ENCODE results near the gene PROM1.

Gene PROM1

DNA sequence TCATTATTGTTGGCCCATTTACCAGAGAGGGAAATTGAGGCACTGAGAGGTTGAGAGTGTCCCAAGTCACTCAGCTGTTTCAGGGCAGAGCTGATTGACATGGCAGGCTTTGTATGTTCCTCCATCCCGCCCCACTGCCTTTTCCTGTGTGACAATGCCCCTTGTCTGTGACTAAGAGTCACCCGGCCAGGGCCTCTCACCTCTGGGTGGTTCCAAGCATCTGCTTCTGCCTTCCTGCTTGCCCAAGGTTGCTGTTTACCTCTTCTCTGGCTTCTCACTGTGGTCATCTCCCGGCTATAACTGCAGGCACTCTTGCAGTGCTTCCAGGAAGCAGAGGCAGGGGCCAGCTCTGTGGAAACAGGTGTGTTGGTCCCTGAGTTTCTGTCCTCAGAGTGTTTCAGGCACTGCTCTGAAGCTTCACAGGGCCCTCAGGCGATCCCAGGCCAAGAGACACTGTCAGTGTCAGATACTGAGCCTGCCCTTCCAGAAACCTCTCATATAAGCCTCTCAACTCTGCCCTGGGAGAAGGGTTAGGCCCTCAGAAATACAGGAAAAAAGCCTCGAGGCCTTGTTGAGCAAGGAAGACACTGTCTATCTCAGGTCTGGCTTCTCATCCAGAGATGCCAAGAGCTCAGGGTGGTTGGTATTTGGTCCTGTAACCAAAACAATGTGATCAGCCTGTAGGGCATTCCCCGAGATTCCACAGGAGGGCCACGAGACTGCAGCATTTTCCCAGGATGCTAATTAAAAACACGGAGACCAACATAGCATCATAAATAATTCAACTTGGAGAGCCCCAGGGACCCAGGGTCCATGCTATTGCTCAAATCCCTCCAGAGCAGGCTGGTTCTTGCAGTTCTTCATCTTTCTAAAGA lies 42.0 kb upstream of the PROM1 start:
- POLR2A ChIA-PET: no interaction called here
- CTCF ChIA-PET: interaction anchor here (1.2 kb wide), 1 partner anchor 7 kb away, joined by 3 read pairs; no protein-coding TSS in a partner anchor
- TF ChIP-seq LEF1 (IDR thresholded peaks at IDR 0.05; ENCODE audit: borderline replicate concordance): no peak
- no peak for TF ChIP-seq ELF4 (IDR thresholded peaks at IDR 0.05)
- TF ChIP-seq SUZ12 (IDR thresholded peaks at IDR 0.05): no peak
- TF ChIP-seq FOXM1 (IDR thresholded peaks at IDR 0.05; ENCODE audit: borderline replicate concordance): no peak
- TF ChIP-seq SP1 (IDR thresholded peaks at IDR 0.05): no peak
- no peak for TF ChIP-seq FOXK2 (IDR thresholded peaks at IDR 0.05)
- TF ChIP-seq ARNT (IDR thresholded peaks at IDR 0.05): no peak
- no peak for TF ChIP-seq FOXA1 (IDR thresholded peaks at IDR 0.05)
- TF ChIP-seq, protein P1, sequence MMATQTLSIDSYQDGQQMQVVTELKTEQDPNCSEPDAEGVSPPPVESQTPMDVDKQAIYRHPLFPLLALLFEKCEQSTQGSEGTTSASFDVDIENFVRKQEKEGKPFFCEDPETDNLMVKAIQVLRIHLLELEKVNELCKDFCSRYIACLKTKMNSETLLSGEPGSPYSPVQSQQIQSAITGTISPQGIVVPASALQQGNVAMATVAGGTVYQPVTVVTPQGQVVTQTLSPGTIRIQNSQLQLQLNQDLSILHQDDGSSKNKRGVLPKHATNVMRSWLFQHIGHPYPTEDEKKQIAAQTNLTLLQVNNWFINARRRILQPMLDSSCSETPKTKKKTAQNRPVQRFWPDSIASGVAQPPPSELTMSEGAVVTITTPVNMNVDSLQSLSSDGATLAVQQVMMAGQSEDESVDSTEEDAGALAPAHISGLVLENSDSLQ (IDR thresholded peaks at IDR 0.05): no peak
- no peak for DNase-seq (ENCODE audit: extremely low spot score)

DNA sequence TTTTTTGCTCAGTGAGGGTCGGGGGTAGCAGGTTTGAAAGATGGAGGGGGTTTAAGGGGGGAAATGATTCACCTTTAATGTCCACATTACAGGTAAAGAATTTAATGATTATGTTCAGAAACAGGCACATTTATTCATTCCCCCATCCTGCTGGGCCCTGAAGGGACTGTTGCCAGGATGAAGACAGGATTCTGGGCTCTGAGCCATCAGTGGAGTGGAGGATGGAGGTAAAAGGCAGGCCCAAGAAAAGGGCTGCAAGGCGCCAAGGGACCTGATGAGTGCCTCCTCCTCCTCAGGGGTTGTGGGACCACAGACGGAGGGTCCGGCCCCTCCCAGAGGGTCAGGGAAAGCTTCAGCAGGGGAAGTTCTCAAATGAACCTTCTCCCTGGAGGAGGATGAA lies 40.4 kb upstream of the PROM1 start:
- CTCF ChIA-PET: no interaction called here
- no peak for DNase-seq (ENCODE audit: extremely low spot score)
- TF ChIP-seq BHLHE40 (IDR thresholded peaks at IDR 0.05; ENCODE audit: borderline replicate concordance): no peak
- no peak for TF ChIP-seq ZNF384 (IDR thresholded peaks at IDR 0.05)
- TF ChIP-seq SUZ12 (IDR thresholded peaks at IDR 0.05): no peak
- no peak for TF ChIP-seq SP1 (IDR thresholded peaks at IDR 0.05)
- POLR2A ChIA-PET: no interaction called here

DNA sequence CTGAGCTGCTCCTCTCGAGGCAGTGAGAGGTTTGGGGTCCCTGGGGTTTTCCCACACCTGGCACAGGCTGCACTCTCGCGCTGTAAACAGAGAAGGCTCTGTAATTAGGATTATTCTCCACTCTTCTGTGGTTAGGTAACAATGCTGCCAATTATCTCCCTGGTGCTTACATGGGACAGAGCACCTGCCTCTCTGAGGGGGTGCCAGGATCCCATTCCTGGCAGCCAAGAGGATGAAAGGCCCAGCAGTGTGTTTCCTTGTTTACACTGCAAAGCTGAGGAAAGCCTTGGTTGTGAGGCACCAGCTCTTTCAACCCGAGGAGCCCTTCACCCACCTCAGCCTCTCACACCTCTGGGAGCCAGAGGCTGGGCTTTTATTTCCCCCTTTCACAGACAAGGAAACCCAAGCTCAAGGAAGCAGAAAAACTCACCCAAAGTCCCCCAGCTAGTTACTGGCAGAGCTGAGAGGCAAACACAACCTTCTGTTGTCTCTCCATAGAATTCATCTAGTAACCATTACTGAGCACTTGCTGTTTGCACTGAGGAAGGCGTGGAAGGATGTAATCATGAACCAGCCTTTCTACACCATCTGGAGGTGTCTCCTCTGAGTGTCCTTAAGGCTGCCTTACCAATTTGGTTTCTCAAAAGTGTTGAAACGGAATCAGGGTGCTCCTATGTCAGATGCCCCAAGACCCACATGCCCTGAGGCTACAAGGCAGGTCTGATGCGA lies 39.7 kb upstream of the PROM1 start:
- TF ChIP-seq FOXM1 (IDR thresholded peaks at IDR 0.05; ENCODE audit: borderline replicate concordance) (no peak), FOXK2 (IDR thresholded peaks at IDR 0.05) (no peak), ARNT (IDR thresholded peaks at IDR 0.05) (no peak), HDGF (IDR thresholded peaks at IDR 0.05; ENCODE audit: borderline replicate concordance) (no peak), LEF1 (IDR thresholded peaks at IDR 0.05; ENCODE audit: borderline replicate concordance) (no peak), ELF4 (IDR thresholded peaks at IDR 0.05) (no peak), TARDBP (IDR thresholded peaks at IDR 0.05) (no peak), FOXA1 (IDR thresholded peaks at IDR 0.05) (no peak), BHLHE40 (IDR thresholded peaks at IDR 0.05; ENCODE audit: borderline replicate concordance) (no peak), ZNF384 (IDR thresholded peaks at IDR 0.05) (no peak)
- POLR2A ChIA-PET: no interaction called here
- CTCF ChIA-PET: no interaction called here
- DNase-seq (ENCODE audit: extremely low spot score): no peak

DNA sequence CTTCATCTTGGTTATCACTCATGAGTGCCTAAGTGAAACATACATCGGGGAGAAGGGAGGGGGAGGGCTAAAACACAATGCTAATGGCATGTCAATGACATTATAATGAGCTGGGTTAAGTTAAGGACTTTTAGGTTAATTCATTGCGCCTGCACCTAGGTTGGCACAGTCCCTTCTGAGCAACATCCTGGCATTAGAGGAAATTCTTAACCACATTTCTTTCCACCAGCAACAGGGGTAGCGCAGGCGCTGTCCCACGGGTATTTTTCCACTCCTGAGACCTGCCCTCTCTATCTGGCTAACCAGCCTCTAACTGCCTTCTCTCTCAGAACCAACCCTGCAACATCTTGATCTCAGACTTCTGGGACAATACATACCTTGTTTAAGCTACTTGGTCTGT lies 39.0 kb upstream of the PROM1 start:
- ChIA-PET POLR2A (no interaction called here), CTCF (no interaction called here)
- no peak for DNase-seq (ENCODE audit: extremely low spot score)
- no peak for TF ChIP-seq L3MBTL2 (conservative IDR thresholded peaks at IDR 0.05)
- TF ChIP-seq CTBP1 (IDR thresholded peaks at IDR 0.05; ENCODE audit: borderline replicate concordance): no peak
- TF ChIP-seq, protein P1 (IDR thresholded peaks at IDR 0.05): no peak
- no peak for TF ChIP-seq ARNT (IDR thresholded peaks at IDR 0.05)
- no peak for TF ChIP-seq HDGF (IDR thresholded peaks at IDR 0.05; ENCODE audit: borderline replicate concordance)
- no peak for TF ChIP-seq SP1 (IDR thresholded peaks at IDR 0.05)
- no peak for TF ChIP-seq BHLHE40 (IDR thresholded peaks at IDR 0.05; ENCODE audit: borderline replicate concordance)
- TF ChIP-seq FOXA1 (IDR thresholded peaks at IDR 0.05): no peak

DNA sequence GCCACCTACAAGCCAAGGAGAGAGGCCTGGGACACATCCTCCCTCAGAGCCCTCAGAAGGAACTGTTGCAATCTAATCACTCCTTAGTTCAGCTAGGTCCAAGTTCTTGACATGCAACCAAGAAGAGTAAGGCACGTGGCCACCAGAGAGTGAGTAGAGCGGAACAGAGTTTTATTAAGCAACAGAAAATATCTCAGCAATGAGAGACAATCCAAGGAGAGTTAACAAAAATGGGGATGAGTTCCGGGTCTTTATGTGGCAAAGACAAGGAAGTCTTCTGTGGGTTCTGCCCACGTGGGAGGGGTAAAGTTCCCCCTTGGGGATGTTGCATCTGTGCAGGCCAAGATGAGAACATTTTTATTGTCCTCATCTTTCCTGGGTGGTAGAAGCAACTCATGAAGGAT lies 38.5 kb upstream of the PROM1 start:
- no peak for DNase-seq (ENCODE audit: extremely low spot score)
- CTCF ChIA-PET: no interaction called here
- POLR2A ChIA-PET: no interaction called here
- TF ChIP-seq BHLHE40 (IDR thresholded peaks at IDR 0.05; ENCODE audit: borderline replicate concordance) (no peak), ARNT (IDR thresholded peaks at IDR 0.05) (no peak), FOXM1 (IDR thresholded peaks at IDR 0.05; ENCODE audit: borderline replicate concordance) (no peak), LEF1 (IDR thresholded peaks at IDR 0.05; ENCODE audit: borderline replicate concordance) (no peak), SP1 (IDR thresholded peaks at IDR 0.05) (no peak), HDGF (IDR thresholded peaks at IDR 0.05; ENCODE audit: borderline replicate concordance) (no peak), FOXA1 (IDR thresholded peaks at IDR 0.05) (no peak), NFRKB (IDR thresholded peaks at IDR 0.05) (no peak)
- TF ChIP-seq, protein P1 (IDR thresholded peaks at IDR 0.05): no peak

DNA sequence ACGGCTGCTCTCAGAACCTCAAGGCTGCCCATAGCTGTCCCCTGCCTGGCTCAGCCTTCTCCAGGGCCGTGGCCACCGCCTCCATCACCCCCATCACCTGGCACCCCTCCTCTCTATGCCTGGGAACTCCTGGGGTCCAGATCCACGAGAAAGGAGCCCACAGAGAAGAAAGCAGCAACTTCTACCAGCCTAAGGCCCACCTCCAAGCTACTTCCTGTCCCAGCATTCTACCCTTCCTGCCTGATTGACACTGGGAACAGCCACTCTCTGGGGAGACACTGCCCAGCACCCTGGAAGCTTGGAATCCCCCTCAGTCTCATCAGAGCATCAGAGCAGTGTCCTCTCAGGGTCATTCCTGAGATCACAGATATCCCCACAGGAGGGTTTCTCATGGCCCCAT lies 36.9 kb upstream of the PROM1 start:
- no peak for DNase-seq (ENCODE audit: extremely low spot score)
- TF ChIP-seq SP1 (IDR thresholded peaks at IDR 0.05): no peak
- TF ChIP-seq, protein P1 (IDR thresholded peaks at IDR 0.05): peak; percentile 88
- ChIA-PET POLR2A (no interaction called here), CTCF (no interaction called here)
